SK-N-SH (cell line): ENCODE results near the gene TRPM2. TPM values are rescaled to one million over a fixed set of nuclear protein-coding genes. Genes with fewer than 3 reads are reported as not detected.

Experiments used
- CTCF ChIA-PET: fragments of 300-600, 350-600 bp; formaldehyde crosslinking; extraction: SDS; loops from one replicate; lab custom pipeline; 2021; lab: Yijun Ruan, JAX
- POLR2A ChIA-PET: fragments of 350-600 bp; sonication (Branson Sonifier 250); formaldehyde crosslinking; extraction: SDS; loops from one replicate; lab custom pipeline; 2020; ENCODE audit warnings: antibody characterized with exemption, inconsistent platforms; lab: Yijun Ruan, JAX
- DNase-seq: peaks from one replicate; pipeline ENCODE4 v3.0.0; 2012
- H2AFZ ChIP-seq: fragments of 200-600 bp; sonication (generic); 2 replicates; pipeline ENCODE4 v1.8.1; 2016; ENCODE audit warnings: antibody characterized with exemption, mild to moderate bottlenecking, low read depth
- H3F3A ChIP-seq: fragments of 200-600 bp; sonication (generic); replicated peaks from 2 replicates; pipeline ENCODE3; 2016; ENCODE audit warnings: antibody characterized with exemption, mild to moderate bottlenecking; ENCODE audit not compliant: insufficient read depth
- H3K27ac ChIP-seq, 2 experiments: fragments of 200-500 bp in 1 of 2; fragments of 200-600 bp in 1 of 2; sonication (Bioruptor generic) in 1 of 2; sonication (generic), shearing (Covaris generic) in 1 of 2; 2 replicates each; pipeline versions ENCODE4 v1.5.1 to v1.6.1; 2014 to 2016; ENCODE audit warnings: low read depth in 2 of 2, inconsistent platforms in 1 of 2, low read length in 1 of 2, mild to moderate bottlenecking in 1 of 2, mixed read lengths in 1 of 2
- H3K27me3 ChIP-seq: fragments of 200-600 bp; sonication (generic), shearing (Covaris generic); 2 replicates; pipeline ENCODE4 v1.6.1; 2016; ENCODE audit warnings: mixed run types; ENCODE audit not compliant: insufficient read depth
- H3K36me3 ChIP-seq, 2 experiments: fragments of 200-500 bp in 1 of 2; fragments of 200-600 bp in 1 of 2; sonication (Bioruptor generic) in 1 of 2; sonication (generic) in 1 of 2; replicated peaks in 1 of 2; 2 replicates each; pipeline versions ENCODE3 to v1.5.1; 2014 to 2016; ENCODE audit warnings: low read length in 1 of 2, mild to moderate bottlenecking in 1 of 2; ENCODE audit not compliant: insufficient read depth in 2 of 2, control insufficient read depth in 1 of 2
- H3K4me1 ChIP-seq, 2 experiments: fragments of 200-500 bp in 1 of 2; fragments of 200-600 bp in 1 of 2; sonication (Bioruptor generic) in 1 of 2; sonication (generic), shearing (Covaris generic) in 1 of 2; 2 replicates each; pipeline versions ENCODE4 v1.5.1 to v1.6.1; 2014 to 2016; ENCODE audit warnings: low read depth in 1 of 2, low read length in 1 of 2, mixed run types in 1 of 2; ENCODE audit not compliant: insufficient read depth in 2 of 2, control insufficient read depth in 1 of 2
- H3K4me2 ChIP-seq: fragments of 200-600 bp; sonication (generic), shearing (Covaris generic); 2 replicates; pipeline ENCODE4 v1.6.1; 2017; ENCODE audit warnings: mixed run types
- H3K4me3 ChIP-seq, 2 experiments: fragments of 200-500 bp in 1 of 2; fragments of 200-600 bp in 1 of 2; sonication (Bioruptor generic) in 1 of 2; sonication (generic), shearing (Covaris generic) in 1 of 2; 2 replicates each; pipeline versions ENCODE4 v1.5.1 to v1.8.1; 2014 to 2016; ENCODE audit warnings: low read depth in 2 of 2, inconsistent platforms in 1 of 2, low read length in 1 of 2, mild to moderate bottlenecking in 1 of 2, mixed read lengths in 1 of 2, moderate library complexity in 1 of 2
- H3K79me2 ChIP-seq: fragments of 200-600 bp; sonication (generic); 2 replicates; pipeline ENCODE4 v1.8.1; 2017; ENCODE audit warnings: mild to moderate bottlenecking; ENCODE audit not compliant: insufficient read depth
- H3K9ac ChIP-seq: fragments of 200-600 bp; sonication (generic); 2 replicates; pipeline ENCODE4 v1.6.1; 2017; ENCODE audit warnings: mixed run types
- H3K9me2 ChIP-seq: fragments of 200-600 bp; sonication (generic); 2 replicates; pipeline ENCODE4 v1.6.1; 2017; ENCODE audit warnings: mixed run types
- H3K9me3 ChIP-seq: fragments of 200-600 bp; sonication (generic); 2 replicates; pipeline ENCODE4 v1.6.1; 2017; ENCODE audit warnings: mixed run types, mild to moderate bottlenecking, moderate library complexity
- H4K20me1 ChIP-seq: fragments of 200-600 bp; sonication (generic); 2 replicates; pipeline ENCODE4 v1.6.1; 2017; ENCODE audit warnings: mild to moderate bottlenecking, mixed run types; ENCODE audit not compliant: insufficient read depth
- CTCF ChIP-seq: fragments of 200-600 bp; sonication (generic); IDR thresholded peaks from 2 replicates; pipeline ENCODE4 v1.6.1; 2017; ENCODE audit warnings: antibody characterized with exemption, mild to moderate bottlenecking, moderate library complexity
- ELF1 ChIP-seq: IDR thresholded peaks from 2 replicates; pipeline ENCODE4 v1.4.0; 2012
- FOXJ3 ChIP-seq: sonication (generic); formaldehyde crosslinking; IDR thresholded peaks from 2 replicates; pipeline ENCODE4 v1.5.1; 2020; ENCODE audit warnings: mild to moderate bottlenecking, missing genetic modification reagents
- GATA2 ChIP-seq: sonication (generic); formaldehyde crosslinking; IDR thresholded peaks from 2 replicates; pipeline ENCODE4 v1.5.0; 2020; ENCODE audit warnings: mild to moderate bottlenecking, missing genetic modification reagents
- IRF3 ChIP-seq: fragments of 150-350 bp; IDR thresholded peaks from 2 replicates; pipeline ENCODE4 v1.6.1; 2016; ENCODE audit warnings: mild to moderate bottlenecking, low read depth, low read length
- MAX ChIP-seq: IDR thresholded peaks from 2 replicates; pipeline ENCODE4 v1.4.0; 2012; ENCODE audit warnings: low read depth
- NFIC ChIP-seq: IDR thresholded peaks from 2 replicates; pipeline ENCODE4 v1.4.0; 2012; ENCODE audit warnings: borderline replicate concordance
- PBX3 ChIP-seq: IDR thresholded peaks from 2 replicates; pipeline ENCODE4; 2012
- POLR2AphosphoS5 ChIP-seq: IDR thresholded peaks from 2 replicates; pipeline ENCODE4 v1.6.1; 2012; ENCODE audit warnings: low read depth, low read length
- RCOR1 ChIP-seq: fragments of 150-350 bp; IDR thresholded peaks from 2 replicates; pipeline ENCODE4 v1.6.1; 2017; ENCODE audit warnings: antibody characterized with exemption, low read length
- RXRA ChIP-seq: IDR thresholded peaks from 2 replicates; pipeline ENCODE4 v1.4.0; 2012; ENCODE audit warnings: low read depth, mild to moderate bottlenecking, borderline replicate concordance
- SMC3 ChIP-seq: IDR thresholded peaks from 2 replicates; pipeline ENCODE4 v1.6.1; 2012; ENCODE audit warnings: low read depth, low read length, improper control_type of control experiment
- TAF1 ChIP-seq: IDR thresholded peaks from 2 replicates; pipeline ENCODE4 v1.6.1; 2012; ENCODE audit warnings: low read depth, mild to moderate bottlenecking, low read length, moderate library complexity, borderline replicate concordance
- USF2 ChIP-seq: fragments of 150-350 bp; IDR thresholded peaks from 2 replicates; pipeline ENCODE4 v1.6.1; 2017; ENCODE audit warnings: antibody characterized with exemption, low read length, low read depth, borderline replicate concordance
- WGBS: methylation state at CpG from one replicate; pipeline ENCODE4 v1.1.6; 2017; ENCODE audit warnings: low lambda C conversion rate; 5-methylcytosine and 5-hydroxymethylcytosine counted together
- polyA plus RNA-seq, 3 experiments: library from polyadenylated mRNA; depleted of rRNA; stranded (reverse); fragments of >200 nt; gene quantifications; 2 replicates each; pipeline ENCODE4 v1.2.3, GENCODE V29; 2012
- TF ChIP-seq, protein P1 (sequence below): IDR thresholded peaks from 2 replicates; pipeline ENCODE4 v1.6.1; 2012; ENCODE audit warnings: mild to moderate bottlenecking, low read depth, low read length, moderate library complexity

Gene TRPM2
- polyA plus RNA-seq, 1 of the 3 experiments (the other 2 are of a cell fraction), result not detected

- no peak overlapping the region for H3K9ac ChIP-seq
- 0% methylated on average over 2 of the region's 5 CpGs for WGBS
- peak; percentile 16 for DNase-seq
- no peaks in the 10 kb centered on the region for H3K9me2 ChIP-seq
- no peaks in the 10 kb centered on the region; a peak in 1 of 4 replicates for H3K4me1 ChIP-seq
- H3K4me3 ChIP-seq, result no peak overlapping the region
- H3K27ac ChIP-seq, result no peak overlapping the region
- H2AFZ ChIP-seq, result no peak overlapping the region
- H3K27me3 ChIP-seq, result peaks cover 38% of the 10 kb centered on the region; the same call in 1 of the 2 replicates
- no peaks in the 10 kb centered on the region for H4K20me1 ChIP-seq
- H3K4me2 ChIP-seq, result no peak overlapping the region
- TF ChIP-seq GATA2 (CRISPR knock-in tag) (no peak), RCOR1 (no peak), MAX (no peak), SMC3 (no peak), TAF1 (no peak), IRF3 (no peak), USF2 (no peak), ELF1 (no peak), NFIC (no peak)
- TF ChIP-seq, protein P1, sequence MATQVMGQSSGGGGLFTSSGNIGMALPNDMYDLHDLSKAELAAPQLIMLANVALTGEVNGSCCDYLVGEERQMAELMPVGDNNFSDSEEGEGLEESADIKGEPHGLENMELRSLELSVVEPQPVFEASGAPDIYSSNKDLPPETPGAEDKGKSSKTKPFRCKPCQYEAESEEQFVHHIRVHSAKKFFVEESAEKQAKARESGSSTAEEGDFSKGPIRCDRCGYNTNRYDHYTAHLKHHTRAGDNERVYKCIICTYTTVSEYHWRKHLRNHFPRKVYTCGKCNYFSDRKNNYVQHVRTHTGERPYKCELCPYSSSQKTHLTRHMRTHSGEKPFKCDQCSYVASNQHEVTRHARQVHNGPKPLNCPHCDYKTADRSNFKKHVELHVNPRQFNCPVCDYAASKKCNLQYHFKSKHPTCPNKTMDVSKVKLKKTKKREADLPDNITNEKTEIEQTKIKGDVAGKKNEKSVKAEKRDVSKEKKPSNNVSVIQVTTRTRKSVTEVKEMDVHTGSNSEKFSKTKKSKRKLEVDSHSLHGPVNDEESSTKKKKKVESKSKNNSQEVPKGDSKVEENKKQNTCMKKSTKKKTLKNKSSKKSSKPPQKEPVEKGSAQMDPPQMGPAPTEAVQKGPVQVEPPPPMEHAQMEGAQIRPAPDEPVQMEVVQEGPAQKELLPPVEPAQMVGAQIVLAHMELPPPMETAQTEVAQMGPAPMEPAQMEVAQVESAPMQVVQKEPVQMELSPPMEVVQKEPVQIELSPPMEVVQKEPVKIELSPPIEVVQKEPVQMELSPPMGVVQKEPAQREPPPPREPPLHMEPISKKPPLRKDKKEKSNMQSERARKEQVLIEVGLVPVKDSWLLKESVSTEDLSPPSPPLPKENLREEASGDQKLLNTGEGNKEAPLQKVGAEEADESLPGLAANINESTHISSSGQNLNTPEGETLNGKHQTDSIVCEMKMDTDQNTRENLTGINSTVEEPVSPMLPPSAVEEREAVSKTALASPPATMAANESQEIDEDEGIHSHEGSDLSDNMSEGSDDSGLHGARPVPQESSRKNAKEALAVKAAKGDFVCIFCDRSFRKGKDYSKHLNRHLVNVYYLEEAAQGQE, result no peak
- H3K9me3 ChIP-seq, result no peaks in the 10 kb centered on the region
- POLR2A ChIA-PET, result no interaction called here
- H3K79me2 ChIP-seq, result no peaks in the 10 kb centered on the region
- H3K36me3 ChIP-seq, result no peaks in the 10 kb centered on the region
- no peaks in the 10 kb centered on the region for H3F3A ChIP-seq
- CTCF ChIA-PET, result interaction anchor here (0.9 to 1.0 kb wide), 2 partner anchors 44 to 61 kb away, joined by 3 read pairs; no protein-coding TSS in a partner anchor
These were observed 41.3 kb downstream of the TRPM2 start for GRCh38 chr21:44394733-44395132.

GRCh38 chr21:44395260-44395659 is 41.8 kb downstream of the TRPM2 start:
- H3K9me3 ChIP-seq, result no peaks in the 10 kb centered on the region
- H3K4me3 ChIP-seq, result no peak overlapping the region
- H3K36me3 ChIP-seq, result no peaks in the 10 kb centered on the region
- ChIA-PET POLR2A (no interaction called here), CTCF (interaction anchor here (1.0 kb wide), 1 partner anchor 44 kb away, joined by 3 read pairs; no protein-coding TSS in a partner anchor)
- no peak overlapping the region for H2AFZ ChIP-seq
- H4K20me1 ChIP-seq, result no peaks in the 10 kb centered on the region
- H3K79me2 ChIP-seq, result no peaks in the 10 kb centered on the region
- no peaks in the 10 kb centered on the region for H3K9me2 ChIP-seq
- no peaks in the 10 kb centered on the region for H3F3A ChIP-seq
- no peak overlapping the region for H3K9ac ChIP-seq
- TF ChIP-seq ELF1, result no peak
- no peak for TF ChIP-seq SMC3
- TF ChIP-seq USF2, result no peak
- no peak for TF ChIP-seq CTCF
- no peak for TF ChIP-seq FOXJ3 (CRISPR knock-in tag)
- no peak for TF ChIP-seq POLR2AphosphoS5
- no peak for TF ChIP-seq GATA2 (CRISPR knock-in tag)
- no peak for TF ChIP-seq PBX3
- no peak for TF ChIP-seq RXRA
- DNase-seq, result peak; percentile 24
- peaks cover 38% of the 10 kb centered on the region; the same call in 1 of the 2 replicates for H3K27me3 ChIP-seq
- 5% methylated on average over 7 of the region's 11 CpGs for WGBS
- no peak overlapping the region for H3K4me2 ChIP-seq
- H3K27ac ChIP-seq, result no peak overlapping the region
- no peaks in the 10 kb centered on the region; a peak in 1 of 4 replicates for H3K4me1 ChIP-seq
